HCT116 (cell line): ENCODE results near the gene MUC13.

Source experiments
- CEBPB ChIP-seq: IDR thresholded peaks from 2 replicates; pipeline ENCODE4 v1.6.1; 2012; ENCODE audit warnings: low read depth
- EZH2 ChIP-seq: fragments of 200-600 bp; sonication (generic); IDR thresholded peaks from 2 replicates; pipeline ENCODE4 v1.6.1; 2017; ENCODE audit warnings: antibody characterized with exemption, mixed run types
- JUND ChIP-seq: IDR thresholded peaks from 2 replicates; pipeline ENCODE4 v1.6.1; 2012
- POLR2A ChIP-seq: IDR thresholded peaks from 2 replicates; pipeline ENCODE4 v1.7.0; 2011; ENCODE audit warnings: borderline replicate concordance; ENCODE audit not compliant: insufficient read depth, insufficient read length; ENCODE audit errors: extremely low read depth
- POLR2AphosphoS5 ChIP-seq: IDR thresholded peaks from 2 replicates; pipeline ENCODE4 v1.6.1; 2011; ENCODE audit warnings: mild to moderate bottlenecking, low read depth, low read length, moderate library complexity
- SIN3A ChIP-seq: IDR thresholded peaks from 2 replicates; pipeline ENCODE4 v1.6.1; 2012; ENCODE audit warnings: low read depth
- SP1 ChIP-seq: IDR thresholded peaks from 2 replicates; pipeline ENCODE4 v1.6.1; 2012; ENCODE audit warnings: low read depth
- TCF7L2 ChIP-seq: IDR thresholded peaks from 2 replicates; pipeline ENCODE4 v1.7.0; 2011; ENCODE audit warnings: borderline replicate concordance, inconsistent platforms; ENCODE audit not compliant: insufficient read depth, insufficient read length; ENCODE audit errors: extremely low read depth
- YY1 ChIP-seq: IDR thresholded peaks from 2 replicates; pipeline ENCODE4 v1.6.1; 2011; ENCODE audit warnings: low read length, low read depth, moderate library complexity, mild to moderate bottlenecking; ENCODE audit not compliant: insufficient replicate concordance; ENCODE audit errors: extremely low read depth
- ZFX ChIP-seq: fragments of 450-650 bp; IDR thresholded peaks from 2 replicates; pipeline ENCODE4 v1.6.1; 2017
- ZNF274 ChIP-seq: fragments of 200-500 bp; sonication (Bioruptor generic); IDR thresholded peaks from 2 replicates; pipeline ENCODE4 v1.6.1; 2014; ENCODE audit warnings: mild to moderate bottlenecking, low read depth, low read length, inconsistent platforms
- TF ChIP-seq, protein P1 (sequence below), 3 experiments: fragments of 200-600 bp in 1 of 3; sonication (generic) in 1 of 3; IDR thresholded peaks in 2 of 3; conservative IDR thresholded peaks in 1 of 3; 2 replicates each; pipeline ENCODE4 v1.5.1; 2012 to 2017; ENCODE audit warnings: low read depth in 2 of 3, low read length in 2 of 3, antibody characterized with exemption in 1 of 3, borderline replicate concordance in 1 of 3, control low read depth in 1 of 3, mild to moderate bottlenecking in 1 of 3, mixed read lengths in 1 of 3, mixed run types in 1 of 3, moderate library complexity in 1 of 3; ENCODE audit not compliant: insufficient read depth in 1 of 3
- TF ChIP-seq, protein P2 (sequence below): IDR thresholded peaks from 2 replicates; pipeline ENCODE4 v1.6.1; 2012
- TF ChIP-seq, protein P3 (sequence below): IDR thresholded peaks from 2 replicates; pipeline ENCODE4 v1.6.1; 2012

DNA sequence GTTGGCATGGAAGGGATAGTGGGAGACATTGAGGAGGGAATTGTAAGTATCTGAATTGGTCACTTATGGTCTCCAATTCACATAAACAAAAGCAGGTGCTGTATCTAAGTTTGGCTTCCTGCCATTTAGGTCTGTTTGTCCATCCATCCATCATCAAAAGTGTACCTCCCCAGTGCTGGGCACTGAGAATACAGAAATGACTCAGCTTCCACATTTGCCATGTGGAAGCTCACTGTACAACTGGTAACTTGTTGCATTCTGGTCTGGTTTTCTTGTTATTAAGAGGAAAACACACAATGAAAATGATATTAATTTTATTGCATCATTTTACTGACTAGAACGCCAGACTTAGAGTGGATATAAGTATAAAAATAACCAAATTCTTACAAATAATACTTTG is 30.9 kb upstream of the MUC13 start:
- TF ChIP-seq ZNF274 (no peak), POLR2AphosphoS5 (no peak), SP1 (no peak), YY1 (no peak), CEBPB (no peak), EZH2 (no peak), ZFX (no peak), POLR2A (no peak), JUND (no peak), TCF7L2 (no peak), SIN3A (no peak)
- TF ChIP-seq, protein P1, sequence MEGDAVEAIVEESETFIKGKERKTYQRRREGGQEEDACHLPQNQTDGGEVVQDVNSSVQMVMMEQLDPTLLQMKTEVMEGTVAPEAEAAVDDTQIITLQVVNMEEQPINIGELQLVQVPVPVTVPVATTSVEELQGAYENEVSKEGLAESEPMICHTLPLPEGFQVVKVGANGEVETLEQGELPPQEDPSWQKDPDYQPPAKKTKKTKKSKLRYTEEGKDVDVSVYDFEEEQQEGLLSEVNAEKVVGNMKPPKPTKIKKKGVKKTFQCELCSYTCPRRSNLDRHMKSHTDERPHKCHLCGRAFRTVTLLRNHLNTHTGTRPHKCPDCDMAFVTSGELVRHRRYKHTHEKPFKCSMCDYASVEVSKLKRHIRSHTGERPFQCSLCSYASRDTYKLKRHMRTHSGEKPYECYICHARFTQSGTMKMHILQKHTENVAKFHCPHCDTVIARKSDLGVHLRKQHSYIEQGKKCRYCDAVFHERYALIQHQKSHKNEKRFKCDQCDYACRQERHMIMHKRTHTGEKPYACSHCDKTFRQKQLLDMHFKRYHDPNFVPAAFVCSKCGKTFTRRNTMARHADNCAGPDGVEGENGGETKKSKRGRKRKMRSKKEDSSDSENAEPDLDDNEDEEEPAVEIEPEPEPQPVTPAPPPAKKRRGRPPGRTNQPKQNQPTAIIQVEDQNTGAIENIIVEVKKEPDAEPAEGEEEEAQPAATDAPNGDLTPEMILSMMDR (IDR thresholded peaks at IDR 0.05 in 2 of 3, conservative IDR thresholded peaks at IDR 0.05 in 1 of 3; ENCODE audit: borderline replicate concordance in 1 of 3, insufficient read depth in 1 of 3, low read depth in 2 of 3, low read length in 2 of 3): no peak
- TF ChIP-seq, protein P2, sequence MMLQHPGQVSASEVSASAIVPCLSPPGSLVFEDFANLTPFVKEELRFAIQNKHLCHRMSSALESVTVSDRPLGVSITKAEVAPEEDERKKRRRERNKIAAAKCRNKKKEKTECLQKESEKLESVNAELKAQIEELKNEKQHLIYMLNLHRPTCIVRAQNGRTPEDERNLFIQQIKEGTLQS: no peak
- TF ChIP-seq, protein P3, sequence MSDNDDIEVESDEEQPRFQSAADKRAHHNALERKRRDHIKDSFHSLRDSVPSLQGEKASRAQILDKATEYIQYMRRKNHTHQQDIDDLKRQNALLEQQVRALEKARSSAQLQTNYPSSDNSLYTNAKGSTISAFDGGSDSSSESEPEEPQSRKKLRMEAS: no peak
